ENCODE results near the gene NUDT1.

Gene NUDT1

GRCh38 chr7:2271273-2272026 lies 29.4 kb downstream of the NUDT1 start:
- no peak for DNase-seq

- no peak for DNase-seq
These were observed 30.0 kb downstream of the NUDT1 start for GRCh38 chr7:2272031-2272430.

GRCh38 chr7:2273866-2274265 lies 31.8 kb downstream of the NUDT1 start:
- DNase-seq = no peak

- DNase-seq = no peak
These were observed 32.6 kb downstream of the NUDT1 start for GRCh38 chr7:2274666-2275065.

- DNase-seq = no peak
These were observed 33.1 kb downstream of the NUDT1 start for GRCh38 chr7:2275101-2275500.

GRCh38 chr7:2276107-2276506 lies 34.1 kb downstream of the NUDT1 start:
- no peak for DNase-seq

GRCh38 chr7:2278026-2278425 lies 36.0 kb downstream of the NUDT1 start:
- DNase-seq = no peak

GRCh38 chr7:2279896-2280295 lies 37.9 kb downstream of the NUDT1 start:
- no peak for DNase-seq

- no peak for DNase-seq
These were observed 38.4 kb downstream of the NUDT1 start for GRCh38 chr7:2280424-2280823.

- DNase-seq = no peak
These were observed 39.5 kb downstream of the NUDT1 start for GRCh38 chr7:2281541-2281940.

- DNase-seq = no peak
These were observed 40.2 kb downstream of the NUDT1 start for GRCh38 chr7:2282185-2282751.

GRCh38 chr7:2283074-2283473 lies 41.0 kb downstream of the NUDT1 start:
- no peak for DNase-seq

- DNase-seq = no peak
These were observed 45.7 kb downstream of the NUDT1 start for GRCh38 chr7:2287745-2288144.

- DNase-seq = no peak
These were observed 46.5 kb downstream of the NUDT1 start for GRCh38 chr7:2288503-2288902.

- no peak for DNase-seq
These were observed 47.1 kb downstream of the NUDT1 start for GRCh38 chr7:2289111-2289586.

GRCh38 chr7:2289621-2290020 lies 47.6 kb downstream of the NUDT1 start:
- no peak for DNase-seq

- DNase-seq = no peak
These were observed 48.9 kb downstream of the NUDT1 start for GRCh38 chr7:2290877-2291276.

GRCh38 chr7:2295936-2296620 lies 54.1 kb downstream of the NUDT1 start:
- no peak for DNase-seq

GRCh38 chr7:2296832-2297231 lies 54.8 kb downstream of the NUDT1 start:
- DNase-seq = no peak

GRCh38 chr7:2299131-2299829 lies 57.3 kb downstream of the NUDT1 start:
- DNase-seq = no peak

- peak; percentile 23 for DNase-seq
These were observed 58.0 kb downstream of the NUDT1 start for GRCh38 chr7:2299870-2300512.

All from retina (tissue), 1 donor.